Measurements from ENCODE around the gene AOC1. TPM values are rescaled to one million over a fixed set of nuclear protein-coding genes. Genes with fewer than 3 reads are reported as not detected.

AOC1 gene
- total and polyA plus RNA-seq, 2 of the 4 experiments (the other 2 are of a cell fraction), result not detected

- Histone ChIP-seq H4K20me1 (ENCODE audit: insufficient read depth, low read length) (no peaks in the 10 kb centered on the region), H2AFZ (replicated peaks; ENCODE audit: low read length, poor library complexity) (no peak overlapping the region), H2AK5ac (ENCODE audit: low read depth, low read length) (no peak overlapping the region), H3K79me1 (ENCODE audit: low read depth in 1 of 2, low read length in 2 of 2) (no peaks in the 10 kb centered on the region), H3K9me1 (ENCODE audit: insufficient read depth, low read length) (no peaks in the 10 kb centered on the region), H3K9me3 (ENCODE audit: control insufficient read depth, insufficient read depth, low read length) (no peaks in the 10 kb centered on the region; the same call in none of the 2 replicates), H2BK5ac (ENCODE audit: low read depth, low read length, poor library complexity, severe bottlenecking) (no peak overlapping the region), H3K4me2 (ENCODE audit: low read depth, low read length) (no peak overlapping the region), H4K8ac (ENCODE audit: low read depth in 2 of 2, low read length in 2 of 2) (no peak overlapping the region), H3K4me1 (ENCODE audit: control insufficient read depth, insufficient read depth, low read length) (peaks cover 3% of the 10 kb centered on the region; the same call in 1 of the 2 replicates), H4K91ac (ENCODE audit: insufficient read depth, low read depth, low read length) (no peak overlapping the region), H2BK20ac (ENCODE audit: low read depth, low read length) (no peak overlapping the region), H3K56ac (ENCODE audit: extremely low read depth, insufficient read depth, low read length) (no peak overlapping the region), H3K18ac (ENCODE audit: low read depth, low read length) (no peak overlapping the region), H3K36me3 (ENCODE audit: control insufficient read depth, insufficient read depth, low read length) (no peaks in the 10 kb centered on the region), H3K4me3 (ENCODE audit: insufficient read depth, low read depth, low read length) (no peak overlapping the region), H2AK9ac (replicated peaks; ENCODE audit: low read depth, low read length, poor library complexity) (no peak overlapping the region), H2BK120ac (ENCODE audit: low read depth, low read length) (no peak overlapping the region), H3K27me3 (ENCODE audit: control insufficient read depth, insufficient read depth, low read length) (peaks cover 15% of the 10 kb centered on the region; the same call in 1 of the 2 replicates), H3K9ac (ENCODE audit: low read depth, low read length) (no peak overlapping the region), H3K14ac (replicated peaks; ENCODE audit: low read depth, low read length) (no peak overlapping the region), H3K23ac (ENCODE audit: low read depth, low read length) (no peak overlapping the region), H3K27ac (ENCODE audit: insufficient read depth, low read length) (no peak overlapping the region), H2BK15ac (ENCODE audit: low read depth, low read length) (no peak overlapping the region), H4K5ac (ENCODE audit: low read depth, low read length) (no peak overlapping the region), H3K4ac (ENCODE audit: low read depth, low read length) (no peak overlapping the region)
- DNase-seq (no peak), ATAC-seq (ENCODE audit: low read depth) (no peak)
- dilution Hi-C loops (cut with HindIII; ENCODE audit: low sequenced_read_pairs, unreplicated experiment) (no loop called here), in situ Hi-C loops (cut with MboI; ENCODE audit: low sequenced_read_pairs) (no loop called here), intact Hi-C loops (cut with micrococcal nuclease) (loop anchor here (5.0 kb wide), 1 partner anchor 216 kb away; no protein-coding TSS in a partner anchor)
- WGBS, 2 experiments (ENCODE audit: extremely low coverage in 2 of 2, insufficient read length in 1 of 2), result 67% methylated on average over 1 of the region's 10 CpGs; no CpG with 5 or more reads in 1 of the 2 experiments
- TF ChIP-seq NFE2L2 (IDR thresholded peaks at IDR 0.05; ENCODE audit: low read depth, low read length) (no peak), CEBPB (IDR thresholded peaks at IDR 0.05; ENCODE audit: low read depth, low read length) (no peak), CHD1 (IDR thresholded peaks at IDR 0.05; ENCODE audit: low read depth, low read length) (no peak), RAD21 (IDR thresholded peaks at IDR 0.05; ENCODE audit: low read length) (no peak), BHLHE40 (IDR thresholded peaks at IDR 0.05; ENCODE audit: low read depth, low read length) (no peak), SMC3 (IDR thresholded peaks at IDR 0.05; ENCODE audit: low read depth, low read length) (no peak), RCOR1 (IDR thresholded peaks at IDR 0.05; ENCODE audit: insufficient replicate concordance, low read length) (no peak), MAZ (IDR thresholded peaks at IDR 0.05; ENCODE audit: borderline replicate concordance, low read depth, low read length) (no peak), FOS (IDR thresholded peaks at IDR 0.05; ENCODE audit: low read depth, low read length) (no peak), RFX5 (IDR thresholded peaks at IDR 0.05; ENCODE audit: low read depth, low read length) (no peak), USF2 (IDR thresholded peaks at IDR 0.05; ENCODE audit: low read depth, low read length) (no peak), MAFK (IDR thresholded peaks at IDR 0.05; ENCODE audit: low read depth, low read length) (no peak), POLR2A (IDR thresholded peaks at IDR 0.05; ENCODE audit: low read depth, low read length) (no peak), MXI1 (IDR thresholded peaks at IDR 0.05; ENCODE audit: borderline replicate concordance, low read depth, low read length) (no peak)
- TF ChIP-seq, protein P1, sequence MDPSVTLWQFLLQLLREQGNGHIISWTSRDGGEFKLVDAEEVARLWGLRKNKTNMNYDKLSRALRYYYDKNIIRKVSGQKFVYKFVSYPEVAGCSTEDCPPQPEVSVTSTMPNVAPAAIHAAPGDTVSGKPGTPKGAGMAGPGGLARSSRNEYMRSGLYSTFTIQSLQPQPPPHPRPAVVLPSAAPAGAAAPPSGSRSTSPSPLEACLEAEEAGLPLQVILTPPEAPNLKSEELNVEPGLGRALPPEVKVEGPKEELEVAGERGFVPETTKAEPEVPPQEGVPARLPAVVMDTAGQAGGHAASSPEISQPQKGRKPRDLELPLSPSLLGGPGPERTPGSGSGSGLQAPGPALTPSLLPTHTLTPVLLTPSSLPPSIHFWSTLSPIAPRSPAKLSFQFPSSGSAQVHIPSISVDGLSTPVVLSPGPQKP (IDR thresholded peaks at IDR 0.05; ENCODE audit: borderline replicate concordance, low read depth, low read length), result no peak
- TF ChIP-seq, protein P2, sequence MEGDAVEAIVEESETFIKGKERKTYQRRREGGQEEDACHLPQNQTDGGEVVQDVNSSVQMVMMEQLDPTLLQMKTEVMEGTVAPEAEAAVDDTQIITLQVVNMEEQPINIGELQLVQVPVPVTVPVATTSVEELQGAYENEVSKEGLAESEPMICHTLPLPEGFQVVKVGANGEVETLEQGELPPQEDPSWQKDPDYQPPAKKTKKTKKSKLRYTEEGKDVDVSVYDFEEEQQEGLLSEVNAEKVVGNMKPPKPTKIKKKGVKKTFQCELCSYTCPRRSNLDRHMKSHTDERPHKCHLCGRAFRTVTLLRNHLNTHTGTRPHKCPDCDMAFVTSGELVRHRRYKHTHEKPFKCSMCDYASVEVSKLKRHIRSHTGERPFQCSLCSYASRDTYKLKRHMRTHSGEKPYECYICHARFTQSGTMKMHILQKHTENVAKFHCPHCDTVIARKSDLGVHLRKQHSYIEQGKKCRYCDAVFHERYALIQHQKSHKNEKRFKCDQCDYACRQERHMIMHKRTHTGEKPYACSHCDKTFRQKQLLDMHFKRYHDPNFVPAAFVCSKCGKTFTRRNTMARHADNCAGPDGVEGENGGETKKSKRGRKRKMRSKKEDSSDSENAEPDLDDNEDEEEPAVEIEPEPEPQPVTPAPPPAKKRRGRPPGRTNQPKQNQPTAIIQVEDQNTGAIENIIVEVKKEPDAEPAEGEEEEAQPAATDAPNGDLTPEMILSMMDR (conservative IDR thresholded peaks at IDR 0.05; ENCODE audit: low read depth, low read length), result no peak
- ChIA-PET POLR2A (ENCODE audit: unreplicated experiment) (no interaction called here), CTCF (no interaction called here)
- no TSS peak for BruUV-seq (replicated peaks)
Observed at GRCh38 chr7:150896562-150897209, 44.4 kb downstream of the AOC1 start.
